CD4-positive, alpha-beta memory T cell (primary cell): ENCODE results near the gene MTG1. TPM values are rescaled to one million over a fixed set of nuclear protein-coding genes. Genes with fewer than 3 reads are reported as not detected.
"Not testable (repeated sequence)": the region's sequence is repeated elsewhere in the genome, so short reads cannot be mapped to it uniquely, and the experiment has no call there.

Experiments used
- CTCF ChIA-PET: fragments of 350-600 bp; sonication (Branson Sonifier 250); formaldehyde crosslinking; loops from one replicate; lab custom pipeline; 2021; ENCODE audit warnings: inconsistent platforms; ENCODE audit not compliant: partially characterized antibody; lab: Charles Lee
- POLR2A ChIA-PET: fragments of 350-600 bp; sonication (Branson Sonifier 250); formaldehyde crosslinking; loops from one replicate; lab custom pipeline; 2021; ENCODE audit not compliant: partially characterized antibody; lab: Charles Lee
- DNase-seq, 5 donors: peaks; one replicate each; pipeline versions ENCODE4 v3.0.0 to v3.0.0-alpha.2; 2020 to 2022; ENCODE audit warnings: mixed read lengths in 1 of 5
- H3K27ac ChIP-seq: one replicate; pipeline ENCODE4 v1.7.0; 2013; ENCODE audit warnings: low read depth, low read length
- H3K27me3 ChIP-seq: 2 replicates; pipeline ENCODE4 v1.7.0; 2013; ENCODE audit warnings: mild to moderate bottlenecking, low read length, moderate library complexity; ENCODE audit not compliant: insufficient read depth
- H3K36me3 ChIP-seq: 2 replicates; pipeline ENCODE4 v1.7.0; 2013; ENCODE audit warnings: mild to moderate bottlenecking, low read length, moderate library complexity; ENCODE audit not compliant: insufficient read depth
- H3K4me1 ChIP-seq: 2 replicates; pipeline ENCODE4 v1.7.0; 2013; ENCODE audit warnings: mild to moderate bottlenecking, low read length, moderate library complexity; ENCODE audit not compliant: insufficient read depth
- H3K4me3 ChIP-seq, 2 donors: one replicate each; pipeline ENCODE4 v1.7.0; 2013; ENCODE audit warnings: low read length in 2 of 2, mild to moderate bottlenecking in 1 of 2
- H3K9me3 ChIP-seq, 2 donors: one replicate each; pipeline ENCODE4 v1.7.0; 2013; ENCODE audit warnings: low read length in 2 of 2, control low read depth in 1 of 2; ENCODE audit not compliant: control insufficient read depth in 1 of 2
- H3K27ac Mint-ChIP-seq, 7 donors: one replicate each; pipeline ENCODE4 v1.8.0; 2020 to 2021; ENCODE audit warnings: mixed read lengths in 7 of 7, mild to moderate bottlenecking in 6 of 7, inconsistent platforms in 3 of 7, moderate library complexity in 3 of 7
- H3K27me3 Mint-ChIP-seq, 2 donors: one replicate each; pipeline ENCODE4 v1.8.0; 2020 to 2021; ENCODE audit warnings: mixed read lengths in 2 of 2
- H3K36me3 Mint-ChIP-seq, 2 donors: one replicate each; pipeline ENCODE4 v1.8.0; 2020 to 2021; ENCODE audit warnings: mixed read lengths in 2 of 2, inconsistent platforms in 1 of 2, mild to moderate bottlenecking in 1 of 2
- H3K4me1 Mint-ChIP-seq, 4 donors: one replicate each; pipeline ENCODE4 v1.8.0; 2020 to 2021; ENCODE audit warnings: mixed read lengths in 4 of 4, mild to moderate bottlenecking in 1 of 4
- H3K4me3 Mint-ChIP-seq, 8 donors: one replicate each; pipeline ENCODE4 v1.8.0; 2020 to 2021; ENCODE audit warnings: mixed read lengths in 8 of 8, mild to moderate bottlenecking in 7 of 8, moderate library complexity in 6 of 8, inconsistent platforms in 3 of 8
- H3K9me3 Mint-ChIP-seq, 8 donors: one replicate each; pipeline ENCODE4 v1.8.0; 2020 to 2021; ENCODE audit warnings: mixed read lengths in 8 of 8, mild to moderate bottlenecking in 5 of 8, inconsistent platforms in 3 of 8, moderate library complexity in 1 of 8
- intact Hi-C: fragments of 100-400 bp; cut with micrococcal nuclease; formaldehyde crosslinking; loops from one replicate; pipeline ENCODE4 v1.15.1; 2023
- polyA plus RNA-seq, 2 donors: library from polyadenylated mRNA; unstranded; fragments of 300-500 nt; fragmentation: Illumina TruSeq; gene quantifications; one replicate each; pipeline ENCODE4 v1.2.3, GENCODE V29; 2021
- total RNA-seq, 2 experiments: library from RNA; stranded (reverse); gene quantifications; one replicate each; pipeline ENCODE4 v1.2.3, GENCODE V29; 2021

MTG1 gene
- total and polyA plus RNA-seq, 4 experiments from 2014 or later = 32.6 to 65.4 (median 50.9) TPM

DNA sequence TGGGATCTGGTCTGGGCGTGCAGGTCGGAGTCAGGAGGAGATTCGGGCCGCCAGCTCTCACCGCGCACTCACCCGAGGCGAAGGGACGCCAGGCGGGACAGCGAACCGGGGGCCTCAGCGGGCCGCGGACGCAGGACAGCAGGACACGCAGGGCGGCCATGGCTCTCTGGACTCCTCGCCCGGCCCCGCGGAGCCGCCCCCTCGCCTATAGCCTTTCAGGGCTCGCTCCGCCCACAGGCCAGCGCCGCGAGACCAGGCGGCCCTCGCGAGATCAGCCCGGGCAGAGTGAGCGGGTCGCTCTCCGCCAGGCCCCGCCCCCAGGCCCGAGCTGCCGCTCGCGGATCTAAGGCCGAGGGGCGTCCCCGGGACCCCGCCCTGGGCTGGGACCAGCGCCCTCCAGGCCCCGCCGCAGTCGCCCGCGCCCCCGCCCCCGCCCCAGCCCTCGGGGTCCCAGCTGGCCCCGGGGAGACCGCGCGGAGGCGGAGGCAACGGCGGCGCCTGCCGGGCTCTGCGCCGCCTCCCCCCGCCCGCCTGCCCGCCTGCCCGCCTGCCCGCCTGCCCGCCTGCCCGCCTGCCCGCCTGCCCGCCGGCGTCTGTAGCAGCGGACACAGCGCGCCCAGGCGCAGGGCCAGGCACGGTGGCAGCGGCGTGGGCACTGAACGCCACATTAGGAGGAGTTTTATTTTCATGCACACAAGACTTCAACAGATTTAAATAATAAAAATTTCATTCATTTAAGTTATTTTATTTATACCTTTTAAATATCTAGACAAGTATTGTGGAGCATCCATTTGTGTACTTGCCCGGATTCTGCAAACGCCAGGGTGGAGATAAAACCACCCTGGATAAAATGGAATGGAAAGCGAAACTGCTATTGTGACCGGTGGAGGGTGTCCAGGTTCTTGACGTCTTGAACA lies 20.5 kb upstream of the MTG1 start, which contains the start of gene ECHS1:
Gene ECHS1 (minus strand): TSS at position 181 of the 917 bp plus-strand sequence. CDS start 21 bp downstream, at position 160.
- Mint-ChIP-seq H3K27me3 (no peaks in the 10 kb centered on the region), H3K27ac (peak within 1 kb of the TSS in 6 of 7 donors; percentile 13 to 90 (median 78)), H3K4me3 (peak within 1 kb of the TSS; percentile 69 to 86 (median 82)), H3K4me1 (peaks cover 2 to 24% (median 14%) of the 10 kb centered on the region in 4 donors), H3K36me3 (peaks cover 12 to 20% of the 10 kb centered on the region in 2 donors), H3K9me3 (no peaks in the 10 kb centered on the region)
- Histone ChIP-seq H3K4me3 (peak within 1 kb of the TSS in 1 of 2 donors; percentile 63), H3K9me3 (no peaks in the 10 kb centered on the region), H3K27me3 (no peaks in the 10 kb centered on the region), H3K36me3 (peaks cover 15% of the 10 kb centered on the region), H3K27ac (peak within 1 kb of the TSS; percentile 51), H3K4me1 (peaks cover 18% of the 10 kb centered on the region)
- DNase-seq = peak; percentile 90 to 95 (median 91)
- intact Hi-C loops = loop anchor here (1.0 to 2.0 kb wide), 4 partner anchors 15 to 64 kb away; partner anchors contain the start of genes FUOM and MTG1
- ChIA-PET POLR2A (interaction anchor here (0.6 to 1.4 kb wide), 8 partner anchors 12 to 1399 kb away, joined by 3 to 18 read pairs (median 4); no protein-coding TSS in a partner anchor), CTCF (interaction anchor here (0.7 to 1.7 kb wide), 2 partner anchors 44 to 127 kb away, joined by 3 to 6 read pairs; no protein-coding TSS in a partner anchor)

- ChIA-PET POLR2A (interaction anchor here (1.6 to 5.9 kb wide), 2 partner anchors 9 to 15 kb away, joined by 4 to 68 read pairs; no protein-coding TSS in a partner anchor), CTCF (interaction anchor here (1.4 kb wide), 1 partner anchor 14 kb away, joined by 6 read pairs; no protein-coding TSS in a partner anchor)
- peaks cover 0 to 4% of the 10 kb centered on the region in 2 donors for H3K36me3 Mint-ChIP-seq
- Histone ChIP-seq H3K27me3 (no peaks in the 10 kb centered on the region), H3K4me1 (peaks cover 24% of the 10 kb centered on the region), H3K27ac (no peak overlapping the region), H3K4me3 (no peak overlapping the region), H3K9me3 (no peaks in the 10 kb centered on the region), H3K36me3 (peaks cover 2% of the 10 kb centered on the region)
- H3K4me3 Mint-ChIP-seq = peak overlapping the region in 5 of 8 donors; percentile 28 to 78 (median 44)
- H3K4me1 Mint-ChIP-seq = peaks cover 2 to 24% (median 12%) of the 10 kb centered on the region in 4 donors
- no peak for DNase-seq
- no peaks in the 10 kb centered on the region for H3K27me3 Mint-ChIP-seq
- H3K9me3 Mint-ChIP-seq = no peaks in the 10 kb centered on the region
- intact Hi-C loops = no loop called here
- peak overlapping the region in 2 of 7 donors; percentile 41 to 75 for H3K27ac Mint-ChIP-seq
Observed at GRCh38 chr10:133375357-133376115, 18.4 kb upstream of the MTG1 start.

DNA sequence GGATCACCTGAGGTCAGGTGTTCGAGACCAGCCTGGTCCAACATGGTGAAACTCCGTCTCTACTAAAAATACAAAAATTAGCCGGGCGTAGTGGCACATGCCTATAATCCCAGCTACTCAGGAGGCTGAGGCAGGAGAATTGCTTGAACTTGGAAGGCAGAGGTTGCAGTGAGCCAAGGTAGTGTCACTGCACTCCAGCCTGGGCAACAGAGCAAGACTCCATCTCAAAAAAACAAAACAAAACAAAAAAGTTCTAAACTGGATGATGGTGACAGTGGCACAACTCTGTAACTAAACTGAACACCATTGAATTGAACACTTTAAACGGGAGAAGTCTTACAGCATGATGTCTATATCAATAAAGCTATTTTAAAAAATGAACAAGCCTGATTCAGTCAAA lies 17.8 kb upstream of the MTG1 start:
- peak overlapping the region in 5 of 8 donors; percentile 29 to 75 (median 67) for H3K4me3 Mint-ChIP-seq
- CTCF ChIA-PET = interaction anchor here (1.4 kb wide), 1 partner anchor 14 kb away, joined by 6 read pairs; no protein-coding TSS in a partner anchor

GRCh38 chr10:133377025-133377817 lies 16.7 kb upstream of the MTG1 start:
- POLR2A ChIA-PET = interaction anchor here (1.0 to 5.9 kb wide), 6 partner anchors 11 to 48 kb away, joined by 3 to 68 read pairs (median 4); partner anchors contain the start of gene FUOM
- Mint-ChIP-seq H3K36me3 (no peaks in the 10 kb centered on the region), H3K27ac (peak overlapping the region in 3 of 7 donors; percentile 4 to 75 (median 37)), H3K9me3 (no peaks in the 10 kb centered on the region), H3K27me3 (no peaks in the 10 kb centered on the region), H3K4me3 (peak overlapping the region in 6 of 8 donors; percentile 38 to 86 (median 62)), H3K4me1 (peaks cover 4 to 20% (median 8%) of the 10 kb centered on the region in 4 donors)
- H3K9me3 ChIP-seq = no peaks in the 10 kb centered on the region
- DNase-seq = no peak
- H3K36me3 ChIP-seq = no peaks in the 10 kb centered on the region
- peak overlapping the region in 1 of 2 donors; percentile 96 for H3K4me3 ChIP-seq
- no peak overlapping the region for H3K27ac ChIP-seq
- CTCF ChIA-PET = interaction anchor here (1.1 to 1.4 kb wide), 3 partner anchors 12 to 18 kb away, joined by 3 to 6 read pairs (median 3); no protein-coding TSS in a partner anchor
- intact Hi-C loops = no loop called here
- H3K4me1 ChIP-seq = peaks cover 20% of the 10 kb centered on the region
- no peaks in the 10 kb centered on the region for H3K27me3 ChIP-seq

More for the DNA sequence above, 17.8 kb upstream of the MTG1 start:
- H3K36me3 ChIP-seq, H3K27me3 ChIP-seq, DNase-seq, H3K36me3 Mint-ChIP-seq, intact Hi-C loops, H3K9me3 ChIP-seq, H3K27me3 Mint-ChIP-seq, H3K9me3 Mint-ChIP-seq, H3K4me3 ChIP-seq, H3K27ac ChIP-seq: not testable (repeated sequence)
- peaks cover 24% of the 10 kb centered on the region for H3K4me1 ChIP-seq
- POLR2A ChIA-PET = interaction anchor here (1.6 to 5.9 kb wide), 2 partner anchors 10 to 14 kb away, joined by 4 to 68 read pairs; no protein-coding TSS in a partner anchor
- H3K4me1 Mint-ChIP-seq = peaks cover 2 to 24% (median 12%) of the 10 kb centered on the region in 4 donors
- H3K27ac Mint-ChIP-seq = peak overlapping the region in 1 of 7 donors; percentile 75

DNA sequence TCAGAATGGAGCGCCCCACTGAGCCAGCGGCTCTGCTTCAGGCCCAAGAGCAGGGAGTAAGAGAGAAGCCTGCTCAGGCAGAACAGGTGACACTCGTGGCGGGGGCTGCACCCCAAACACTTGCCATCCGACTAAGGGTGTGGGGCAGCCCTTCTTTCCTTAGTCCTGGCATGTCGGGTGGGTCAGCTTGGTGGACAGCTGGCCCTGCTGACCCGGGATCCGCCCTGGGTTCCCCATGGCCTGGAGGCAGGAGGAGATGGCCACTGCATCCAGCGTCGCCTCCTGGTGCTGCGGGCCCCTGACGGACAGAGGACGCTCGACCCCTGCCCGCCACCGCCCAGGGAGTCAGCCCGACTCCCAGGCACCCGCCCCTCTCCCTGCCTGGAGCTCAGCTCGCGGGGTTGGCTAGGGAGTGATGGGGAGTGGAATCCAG lies 16.1 kb upstream of the MTG1 start:
- peaks cover 4 to 20% (median 8%) of the 10 kb centered on the region in 4 donors for H3K4me1 Mint-ChIP-seq
- Histone ChIP-seq H3K27me3 (no peaks in the 10 kb centered on the region), H3K4me1 (peaks cover 17% of the 10 kb centered on the region), H3K4me3 (peak overlapping the region; percentile 57 to 96), H3K27ac (peak overlapping the region; percentile 60), H3K9me3 (no peaks in the 10 kb centered on the region), H3K36me3 (no peaks in the 10 kb centered on the region)
- no peaks in the 10 kb centered on the region for H3K36me3 Mint-ChIP-seq
- CTCF ChIA-PET = interaction anchor here (1.0 to 1.3 kb wide), 3 partner anchors 13 to 19 kb away, joined by 3 to 5 read pairs (median 3); no protein-coding TSS in a partner anchor
- H3K27ac Mint-ChIP-seq = peak overlapping the region in 3 of 7 donors; percentile 37 to 85 (median 79)
- H3K9me3 Mint-ChIP-seq = no peaks in the 10 kb centered on the region
- peak overlapping the region; percentile 86 to 91 (median 88) for H3K4me3 Mint-ChIP-seq
- intact Hi-C loops = loop anchor here (1.0 kb wide), 2 partner anchors 16 to 49 kb away; partner anchors contain the start of gene MTG1
- DNase-seq = no peak
- H3K27me3 Mint-ChIP-seq = no peaks in the 10 kb centered on the region
- POLR2A ChIA-PET = interaction anchor here (0.9 to 5.9 kb wide), 9 partner anchors 12 to 48 kb away, joined by 3 to 68 read pairs (median 5); partner anchors contain the start of genes CALY and FUOM
